GM21529 (cell line): ENCODE data around the gene BCAN.

Experiments used
- ATAC-seq: cut with Tn5 transposase; IDR thresholded peaks from one replicate; pipeline ENCODE4 v1.9.1; 2021; ENCODE audit not compliant: unreplicated experiment

BCAN gene

GRCh38 chr1:156694690-156694962, 52.7 kb downstream of the BCAN start:
- ATAC-seq = no peak

- no peak for ATAC-seq
These were observed 54.8 kb downstream of the BCAN start for GRCh38 chr1:156696755-156697154.

- no peak for ATAC-seq
These were observed 55.6 kb downstream of the BCAN start for GRCh38 chr1:156697481-156697880.

- ATAC-seq = no peak
These were observed 57.1 kb downstream of the BCAN start for GRCh38 chr1:156698995-156699394.

- ATAC-seq = no peak
These were observed 59.0 kb downstream of the BCAN start for GRCh38 chr1:156700736-156701531.

- no peak for ATAC-seq
These were observed 61.4 kb downstream of the BCAN start for GRCh38 chr1:156703336-156703735.

- ATAC-seq = no peak
These were observed 61.8 kb downstream of the BCAN start for GRCh38 chr1:156703741-156704140.

GRCh38 chr1:156704166-156704711, 62.3 kb downstream of the BCAN start:
- ATAC-seq = no peak

- no peak for ATAC-seq
These were observed 63.0 kb downstream of the BCAN start for GRCh38 chr1:156704930-156705320.

GRCh38 chr1:156705321-156705917, 63.5 kb downstream of the BCAN start, which contains the start of gene CRABP2:
TSS of gene CRABP2 (minus strand) at chr1:156705583. CDS start at chr1:156705446, 137 bp downstream.
- ATAC-seq = no peak

- no peak for ATAC-seq
These were observed 64.2 kb downstream of the BCAN start for GRCh38 chr1:156705918-156706656.

- ATAC-seq = no peak
These were observed 64.9 kb downstream of the BCAN start for GRCh38 chr1:156706657-156707416.

GRCh38 chr1:156707417-156708217, 65.7 kb downstream of the BCAN start:
- ATAC-seq = no peak

GRCh38 chr1:156708218-156708661, 66.3 kb downstream of the BCAN start:
- no peak for ATAC-seq

GRCh38 chr1:156709031-156709430, 67.1 kb downstream of the BCAN start:
- ATAC-seq = no peak
